Muscle layer of colon (tissue), 2 donors: ENCODE measurements around the gene ACOT6.
"Not testable (repeated sequence)": the region's sequence is repeated elsewhere in the genome, so short reads cannot be mapped to it uniquely, and the experiment has no call there.

ENCODE experiments used
- H3K27ac ChIP-seq: one replicate; pipeline ENCODE4 v1.7.0; 2013; ENCODE audit warnings: low read depth, mild to moderate bottlenecking, low read length, moderate library complexity
- H3K27me3 ChIP-seq, 2 donors: one replicate each; pipeline ENCODE4 v1.7.0; 2013; ENCODE audit warnings: low read length in 2 of 2, mild to moderate bottlenecking in 2 of 2; ENCODE audit not compliant: insufficient read depth in 2 of 2, control insufficient read depth in 1 of 2
- H3K36me3 ChIP-seq: one replicate; pipeline ENCODE4 v1.7.0; 2013; ENCODE audit warnings: mild to moderate bottlenecking, low read length; ENCODE audit not compliant: insufficient read depth
- H3K4me1 ChIP-seq: one replicate; pipeline ENCODE4 v1.7.0; 2013; ENCODE audit warnings: mild to moderate bottlenecking, low read length; ENCODE audit not compliant: insufficient read depth
- H3K4me3 ChIP-seq, 2 donors: one replicate each; pipeline ENCODE4 v1.7.0; 2013; ENCODE audit warnings: low read length in 2 of 2, low read depth in 1 of 2, mild to moderate bottlenecking in 1 of 2, moderate library complexity in 1 of 2
- H3K9ac ChIP-seq: one replicate; pipeline ENCODE4 v1.7.0; 2013; ENCODE audit warnings: low read length
- H3K9me3 ChIP-seq: one replicate; pipeline ENCODE4 v1.7.0; 2013; ENCODE audit warnings: mild to moderate bottlenecking, low read length
- donor health status: abdominal sarcoma.
- donor health status: Adenocarcinoma of cecum.

The ACOT6 gene

GRCh38 chr14:73612339-73613045, at the start of gene ACOT6:
Gene ACOT6 (plus strand): TSS chr14:73612517. CDS start chr14:73612572, 55 bp downstream.
- Histone ChIP-seq H3K4me1 (peaks cover 5% of the 10 kb centered on the region), H3K4me3 (peak within 1 kb of the TSS; percentile 59 to 79), H3K9me3 (no peaks in the 10 kb centered on the region), H3K9ac (peak within 1 kb of the TSS; percentile 57), H3K27me3 (no peaks in the 10 kb centered on the region), H3K27ac (peak within 1 kb of the TSS; percentile 70), H3K36me3 (no peaks in the 10 kb centered on the region)

GRCh38 chr14:73562696-73563095, 49.6 kb upstream of the ACOT6 start:
- H3K9me3 ChIP-seq, H3K4me3 ChIP-seq, H3K4me1 ChIP-seq, H3K36me3 ChIP-seq, H3K9ac ChIP-seq, H3K27ac ChIP-seq, H3K27me3 ChIP-seq: not testable (repeated sequence)

- H3K36me3 ChIP-seq, H3K9me3 ChIP-seq, H3K27me3 ChIP-seq, H3K9ac ChIP-seq, H3K4me3 ChIP-seq, H3K27ac ChIP-seq: not testable (repeated sequence)
- peaks cover 13% of the 10 kb centered on the region for H3K4me1 ChIP-seq
Measured at GRCh38 chr14:73566431-73566830, 45.9 kb upstream of the ACOT6 start.

GRCh38 chr14:73566935-73567334, 45.4 kb upstream of the ACOT6 start:
- peaks cover 13% of the 10 kb centered on the region for H3K4me1 ChIP-seq
- H3K9me3 ChIP-seq, H3K27me3 ChIP-seq, H3K9ac ChIP-seq, H3K36me3 ChIP-seq: not testable (repeated sequence)
- peak overlapping the region in 1 of 2 donors; percentile 66 for H3K4me3 ChIP-seq
- H3K27ac ChIP-seq = peak overlapping the region; percentile 93

- Histone ChIP-seq H3K4me1 (peaks cover 13% of the 10 kb centered on the region), H3K27ac (peak overlapping the region; percentile 93), H3K9me3 (no peaks in the 10 kb centered on the region), H3K36me3 (no peaks in the 10 kb centered on the region), H3K4me3 (peak overlapping the region; percentile 50 to 66), H3K27me3 (no peaks in the 10 kb centered on the region), H3K9ac (peak overlapping the region; percentile 66)
Measured at GRCh38 chr14:73567358-73567757, 45.0 kb upstream of the ACOT6 start.

GRCh38 chr14:73567951-73568885, 44.1 kb upstream of the ACOT6 start:
- peak overlapping the region; percentile 66 for H3K9ac ChIP-seq
- H3K27me3 ChIP-seq = no peaks in the 10 kb centered on the region
- H3K4me1 ChIP-seq = peaks cover 13% of the 10 kb centered on the region
- H3K9me3 ChIP-seq = no peaks in the 10 kb centered on the region
- H3K4me3 ChIP-seq = peak overlapping the region; percentile 50 to 66
- H3K36me3 ChIP-seq = no peaks in the 10 kb centered on the region
- peak overlapping the region; percentile 93 for H3K27ac ChIP-seq

- H3K9ac ChIP-seq = peak overlapping the region; percentile 66
- peaks cover 13% of the 10 kb centered on the region for H3K4me1 ChIP-seq
- H3K9me3 ChIP-seq, H3K27me3 ChIP-seq, H3K36me3 ChIP-seq: not testable (repeated sequence)
- peak overlapping the region; percentile 66 to 68 for H3K4me3 ChIP-seq
- H3K27ac ChIP-seq = peak overlapping the region; percentile 93
Measured at GRCh38 chr14:73568886-73569184, 43.5 kb upstream of the ACOT6 start.

- H3K9ac ChIP-seq = peak within 1 kb of the TSS; percentile 66
- not testable (repeated sequence) for H3K36me3 ChIP-seq, H3K27me3 ChIP-seq, H3K9me3 ChIP-seq
- peak within 1 kb of the TSS; percentile 93 for H3K27ac ChIP-seq
- H3K4me1 ChIP-seq = peaks cover 13% of the 10 kb centered on the region
- peak within 1 kb of the TSS; percentile 66 to 68 for H3K4me3 ChIP-seq
Measured at GRCh38 chr14:73569185-73569958, 42.9 kb upstream of the ACOT6 start, which contains the start of gene ACOT2. Gene ACOT2 (plus strand): TSS chr14:73569213. CDS start chr14:73569241, 28 bp downstream.

GRCh38 chr14:73570913-73571312, 41.4 kb upstream of the ACOT6 start:
- H3K36me3 ChIP-seq, H3K9ac ChIP-seq, H3K27ac ChIP-seq, H3K27me3 ChIP-seq, H3K9me3 ChIP-seq: not testable (repeated sequence)
- Histone ChIP-seq H3K4me1 (peaks cover 13% of the 10 kb centered on the region), H3K4me3 (peak overlapping the region in 1 of 2 donors; percentile 35)

- H3K27me3 ChIP-seq, H3K4me3 ChIP-seq, H3K4me1 ChIP-seq, H3K27ac ChIP-seq, H3K9ac ChIP-seq, H3K36me3 ChIP-seq, H3K9me3 ChIP-seq: not testable (repeated sequence)
Measured at GRCh38 chr14:73573034-73573433, 39.3 kb upstream of the ACOT6 start.

GRCh38 chr14:73573740-73574139, 38.6 kb upstream of the ACOT6 start:
- not testable (repeated sequence) for H3K27me3 ChIP-seq, H3K4me1 ChIP-seq, H3K9ac ChIP-seq, H3K27ac ChIP-seq, H3K4me3 ChIP-seq, H3K9me3 ChIP-seq
- H3K36me3 ChIP-seq = peaks cover 11% of the 10 kb centered on the region
